Mammary epithelial cell (primary cell): ENCODE data around the gene LPCAT1.

Experiments used
- EZH2 ChIP-seq: IDR thresholded peaks from 2 replicates; pipeline ENCODE4 v1.6.1; 2012; ENCODE audit warnings: low read length, inconsistent platforms, borderline replicate concordance
- TF ChIP-seq, protein P1 (sequence below), 2 donors: IDR thresholded peaks in 1 of 2; conservative IDR thresholded peaks in 1 of 2; 2 replicates each; pipeline ENCODE4 v1.5.1; 2011 to 2012; ENCODE audit warnings: inconsistent platforms in 2 of 2, low read length in 2 of 2, mild to moderate bottlenecking in 2 of 2, control low read depth in 1 of 2, low read depth in 1 of 2; ENCODE audit not compliant: insufficient read depth in 1 of 2; ENCODE audit errors: extremely low read depth in 1 of 2

DNA sequence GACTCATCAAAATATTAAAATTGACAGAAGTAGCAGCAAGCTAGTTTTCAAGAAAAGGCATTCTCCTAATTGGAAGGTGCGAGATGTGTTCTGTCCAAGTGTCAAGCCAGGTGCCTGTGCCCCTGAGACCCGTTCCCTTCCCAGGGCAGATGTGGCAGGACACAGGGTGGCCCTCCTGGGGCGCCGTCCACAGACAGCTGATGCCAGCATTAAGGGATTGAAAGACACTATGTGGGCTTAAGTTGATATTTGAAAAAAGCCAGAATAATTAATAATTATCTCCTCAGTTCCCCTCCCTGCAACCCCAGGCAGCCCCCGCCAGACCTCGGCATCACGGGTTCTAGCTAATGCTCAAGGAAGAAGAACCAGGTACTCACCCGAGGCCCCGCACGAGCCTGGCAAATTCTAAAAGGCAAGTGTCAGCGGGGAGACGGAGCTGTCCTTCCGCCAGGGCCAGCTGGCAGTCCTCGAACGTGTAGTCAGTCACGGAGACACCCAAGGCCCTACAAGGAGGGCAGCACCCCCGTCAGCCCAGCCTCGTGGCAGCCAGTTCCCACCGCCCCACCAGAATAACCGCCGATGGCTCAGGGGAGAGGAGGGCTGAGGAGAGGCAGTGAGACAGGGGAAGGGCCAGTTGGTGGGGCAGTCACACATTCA lies 49.4 kb downstream of the LPCAT1 start:
- TF ChIP-seq, protein P1, sequence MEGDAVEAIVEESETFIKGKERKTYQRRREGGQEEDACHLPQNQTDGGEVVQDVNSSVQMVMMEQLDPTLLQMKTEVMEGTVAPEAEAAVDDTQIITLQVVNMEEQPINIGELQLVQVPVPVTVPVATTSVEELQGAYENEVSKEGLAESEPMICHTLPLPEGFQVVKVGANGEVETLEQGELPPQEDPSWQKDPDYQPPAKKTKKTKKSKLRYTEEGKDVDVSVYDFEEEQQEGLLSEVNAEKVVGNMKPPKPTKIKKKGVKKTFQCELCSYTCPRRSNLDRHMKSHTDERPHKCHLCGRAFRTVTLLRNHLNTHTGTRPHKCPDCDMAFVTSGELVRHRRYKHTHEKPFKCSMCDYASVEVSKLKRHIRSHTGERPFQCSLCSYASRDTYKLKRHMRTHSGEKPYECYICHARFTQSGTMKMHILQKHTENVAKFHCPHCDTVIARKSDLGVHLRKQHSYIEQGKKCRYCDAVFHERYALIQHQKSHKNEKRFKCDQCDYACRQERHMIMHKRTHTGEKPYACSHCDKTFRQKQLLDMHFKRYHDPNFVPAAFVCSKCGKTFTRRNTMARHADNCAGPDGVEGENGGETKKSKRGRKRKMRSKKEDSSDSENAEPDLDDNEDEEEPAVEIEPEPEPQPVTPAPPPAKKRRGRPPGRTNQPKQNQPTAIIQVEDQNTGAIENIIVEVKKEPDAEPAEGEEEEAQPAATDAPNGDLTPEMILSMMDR (conservative IDR thresholded peaks at IDR 0.05 in 1 of 2, IDR thresholded peaks at IDR 0.05 in 1 of 2; ENCODE audit: extremely low read depth in 1 of 2, insufficient read depth in 1 of 2, low read depth in 1 of 2, low read length in 2 of 2) = no peak
- no peak for TF ChIP-seq EZH2
